Measurements from ENCODE around the gene ING2. TPM values are rescaled to one million over a fixed set of nuclear protein-coding genes. Genes with fewer than 3 reads are reported as not detected.
"Not testable (repeated sequence)": the region's sequence is repeated elsewhere in the genome, so short reads cannot be mapped to it uniquely, and the experiment has no call there.

ING2 gene
- total and polyA plus RNA-seq, 2 donors (not counting 1 experiment from before 2014, with no cell fraction given) = 7.8 to 10.0 TPM

DNA sequence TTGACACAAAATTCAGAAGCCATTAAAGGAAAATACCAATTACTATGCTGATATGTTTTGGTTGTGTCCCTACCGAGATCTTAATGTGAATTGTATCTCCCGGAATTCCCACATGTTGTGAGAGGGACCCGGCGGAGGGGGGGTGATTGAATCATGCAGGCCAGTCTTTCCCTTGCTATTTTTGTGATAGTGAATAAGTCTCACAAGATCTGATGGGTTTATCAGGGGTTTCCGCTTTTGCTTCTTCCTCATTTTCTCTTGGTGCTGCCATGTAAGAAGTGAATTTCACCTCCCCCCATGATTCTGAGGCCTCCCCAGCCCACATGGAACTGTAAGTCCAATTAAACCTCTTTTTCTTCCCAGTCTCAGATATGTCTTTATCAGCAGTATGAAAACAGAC is 39.0 kb upstream of the ING2 start:
- H3K4me2 ChIP-seq (replicated peaks; ENCODE audit: low read depth, low read length, poor library complexity, severe bottlenecking); H3K79me2 ChIP-seq (ENCODE audit: control insufficient read depth, insufficient read depth, low read length); POLR2A ChIA-PET; H3K27me3 Mint-ChIP-seq; ATAC-seq (ENCODE audit: low read depth); H3K27ac Mint-ChIP-seq; intact Hi-C loops (cut with micrococcal nuclease); H4K20me1 ChIP-seq (ENCODE audit: control insufficient read depth, insufficient read depth, low read length, poor library complexity, severe bottlenecking); H3K4me1 Mint-ChIP-seq; H3K4me3 ChIP-seq (ENCODE audit: control extremely low read depth in 1 of 5, extremely low read depth in 1 of 5, insufficient read depth in 1 of 5, low read depth in 2 of 5, low read length in 4 of 5); DNase-seq; H3K9me3 Mint-ChIP-seq (ENCODE audit: insufficient read depth); H3K4me3 Mint-ChIP-seq; H2AFZ ChIP-seq (ENCODE audit: insufficient read depth, low read depth, low read length, poor library complexity, severe bottlenecking); H3K36me3 ChIP-seq (replicated peaks in 1 of 2; ENCODE audit: control extremely low read depth in 1 of 2, control insufficient read depth in 1 of 2, extremely low read depth in 1 of 2, insufficient read depth in 2 of 2, low read length in 1 of 2); H3K9ac ChIP-seq (ENCODE audit: low read length); H3K27ac ChIP-seq (ENCODE audit: low read length in 2 of 2); H3K4me1 ChIP-seq (ENCODE audit: control insufficient read depth in 2 of 2, insufficient read depth in 2 of 2, low read length in 2 of 2); H3K27me3 ChIP-seq (replicated peaks in 1 of 4; ENCODE audit: control extremely low read depth in 1 of 4, control insufficient read depth in 3 of 4, insufficient read depth in 4 of 4, low read length in 3 of 4): not testable (repeated sequence)
- 75% methylated on average over 3 of the region's 5 CpGs for WGBS (ENCODE audit: insufficient coverage)
- H3K9me3 ChIP-seq (ENCODE audit: control extremely low read depth in 1 of 3, control insufficient read depth in 2 of 3, insufficient read depth in 1 of 3, low read length in 2 of 3) = peaks cover 0 to 15% (median 3%) of the 10 kb centered on the region in 3 donors
- CTCF ChIA-PET = interaction anchor here (2.0 kb wide), 1 partner anchor 9 kb away, joined by 5 read pairs; no protein-coding TSS in a partner anchor

DNA sequence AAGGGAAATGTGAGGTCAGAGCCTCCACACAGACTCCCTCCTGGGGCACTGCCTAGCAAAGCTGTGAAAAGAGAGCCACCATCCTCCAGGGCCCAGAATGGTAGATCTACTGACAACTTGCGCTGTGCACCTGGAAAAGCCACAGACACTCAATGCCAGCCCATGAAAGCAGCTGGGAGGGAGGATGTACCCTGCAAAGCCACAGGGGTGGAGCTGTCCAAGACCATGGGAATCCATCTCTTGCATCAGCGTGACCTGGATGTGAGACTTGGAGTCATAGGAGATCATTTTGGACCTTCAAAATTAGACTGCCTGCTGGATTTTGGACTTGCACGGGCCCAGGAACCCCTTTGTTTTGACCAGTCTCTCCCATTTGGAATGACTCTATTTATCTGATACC is 37.6 kb upstream of the ING2 start:
- H3K4me1 ChIP-seq (ENCODE audit: control insufficient read depth in 2 of 2, insufficient read depth in 2 of 2, low read length in 2 of 2) = no peaks in the 10 kb centered on the region
- H3K4me3 Mint-ChIP-seq = no peak overlapping the region

More for the DNA sequence above, 37.6 kb upstream of the ING2 start:
- no peak overlapping the region for H3K9ac ChIP-seq (ENCODE audit: low read length)
- no peak for DNase-seq
- no peak overlapping the region for H3K27ac ChIP-seq (ENCODE audit: low read length in 2 of 2)
- Mint-ChIP-seq H3K27ac (no peak overlapping the region), H3K4me1 (peaks cover 7% of the 10 kb centered on the region), H3K27me3 (no peaks in the 10 kb centered on the region), H3K9me3 (ENCODE audit: insufficient read depth) (peaks cover 5% of the 10 kb centered on the region)
- TF ChIP-seq, protein P1, sequence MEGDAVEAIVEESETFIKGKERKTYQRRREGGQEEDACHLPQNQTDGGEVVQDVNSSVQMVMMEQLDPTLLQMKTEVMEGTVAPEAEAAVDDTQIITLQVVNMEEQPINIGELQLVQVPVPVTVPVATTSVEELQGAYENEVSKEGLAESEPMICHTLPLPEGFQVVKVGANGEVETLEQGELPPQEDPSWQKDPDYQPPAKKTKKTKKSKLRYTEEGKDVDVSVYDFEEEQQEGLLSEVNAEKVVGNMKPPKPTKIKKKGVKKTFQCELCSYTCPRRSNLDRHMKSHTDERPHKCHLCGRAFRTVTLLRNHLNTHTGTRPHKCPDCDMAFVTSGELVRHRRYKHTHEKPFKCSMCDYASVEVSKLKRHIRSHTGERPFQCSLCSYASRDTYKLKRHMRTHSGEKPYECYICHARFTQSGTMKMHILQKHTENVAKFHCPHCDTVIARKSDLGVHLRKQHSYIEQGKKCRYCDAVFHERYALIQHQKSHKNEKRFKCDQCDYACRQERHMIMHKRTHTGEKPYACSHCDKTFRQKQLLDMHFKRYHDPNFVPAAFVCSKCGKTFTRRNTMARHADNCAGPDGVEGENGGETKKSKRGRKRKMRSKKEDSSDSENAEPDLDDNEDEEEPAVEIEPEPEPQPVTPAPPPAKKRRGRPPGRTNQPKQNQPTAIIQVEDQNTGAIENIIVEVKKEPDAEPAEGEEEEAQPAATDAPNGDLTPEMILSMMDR (IDR thresholded peaks at IDR 0.05) = no peak
- TF ChIP-seq EZH2 (IDR thresholded peaks at IDR 0.05; ENCODE audit: borderline replicate concordance, insufficient read depth, low read depth, low read length, poor library complexity, severe bottlenecking) = no peak
- no peaks in the 10 kb centered on the region for H3K79me2 ChIP-seq (ENCODE audit: control insufficient read depth, insufficient read depth, low read length)
- H3K4me3 ChIP-seq (ENCODE audit: control extremely low read depth in 1 of 5, extremely low read depth in 1 of 5, insufficient read depth in 1 of 5, low read depth in 2 of 5, low read length in 4 of 5) = no peak overlapping the region
- H2AFZ ChIP-seq (ENCODE audit: insufficient read depth, low read depth, low read length, poor library complexity, severe bottlenecking) = no peak overlapping the region
- H4K20me1 ChIP-seq (ENCODE audit: control insufficient read depth, insufficient read depth, low read length, poor library complexity, severe bottlenecking) = no peaks in the 10 kb centered on the region
- ChIA-PET CTCF (no interaction called here), POLR2A (no interaction called here)
- no peak for ATAC-seq (ENCODE audit: low read depth)
- intact Hi-C loops (cut with micrococcal nuclease) = no loop called here
- peaks cover 0 to 15% (median 3%) of the 10 kb centered on the region in 3 donors for H3K9me3 ChIP-seq (ENCODE audit: control extremely low read depth in 1 of 3, control insufficient read depth in 2 of 3, insufficient read depth in 1 of 3, low read length in 2 of 3)
- no peaks in the 10 kb centered on the region for H3K27me3 ChIP-seq (replicated peaks in 1 of 4; ENCODE audit: control extremely low read depth in 1 of 4, control insufficient read depth in 3 of 4, insufficient read depth in 4 of 4, low read length in 3 of 4)
- no peak overlapping the region for H3K4me2 ChIP-seq (replicated peaks; ENCODE audit: low read depth, low read length, poor library complexity, severe bottlenecking)
- H3K36me3 ChIP-seq (replicated peaks in 1 of 2; ENCODE audit: control extremely low read depth in 1 of 2, control insufficient read depth in 1 of 2, extremely low read depth in 1 of 2, insufficient read depth in 2 of 2, low read length in 1 of 2) = no peaks in the 10 kb centered on the region
- 100% methylated on average over 3 of the region's 3 CpGs for WGBS (ENCODE audit: insufficient coverage)

Measured in B cell (primary cell).